HepG2 (cell line): ENCODE data around the gene IGSF21. TPM values are rescaled to one million over a fixed set of nuclear protein-coding genes. Genes with fewer than 3 reads are reported as not detected.
A peak's percentile ranks its signal among the peaks of the same experiment; 100 is the strongest.

Experiments used
- CENPT ChIP-seq: sonication (generic); formaldehyde crosslinking; IDR thresholded peaks from 2 replicates; pipeline ENCODE4 v1.8.0; 2022; ENCODE audit warnings: low read depth, mild to moderate bottlenecking, moderate library complexity, missing genetic modification reagents
- CREB1 ChIP-seq, 2 experiments: fragments of 450-650 bp in 1 of 2; IDR thresholded peaks; 2 replicates each; pipeline ENCODE4 v1.6.1; 2016 to 2017; ENCODE audit warnings: control low read depth in 1 of 2, mild to moderate bottlenecking in 1 of 2, missing compliant biosample characterization in 1 of 2, missing genetic modification characterization in 1 of 2
- DR1 ChIP-seq: sonication (generic); formaldehyde crosslinking; IDR thresholded peaks from 2 replicates; pipeline ENCODE4 v1.8.0; 2021; ENCODE audit warnings: mild to moderate bottlenecking, missing genetic modification reagents, inconsistent platforms
- FIP1L1 ChIP-seq: fragments of 200-400 bp; formaldehyde crosslinking; IDR thresholded peaks from 2 replicates; pipeline ENCODE4 v1.6.1; 2018; ENCODE audit warnings: low read depth, mild to moderate bottlenecking, low read length, moderate library complexity, borderline replicate concordance; ENCODE audit not compliant: insufficient read depth
- HNRNPK ChIP-seq: fragments of 200-400 bp; formaldehyde crosslinking; IDR thresholded peaks from 2 replicates; pipeline ENCODE4 v1.6.1; 2018; ENCODE audit warnings: low read length, low read depth, moderate library complexity, mild to moderate bottlenecking; ENCODE audit not compliant: poor library complexity, severe bottlenecking
- HOMEZ ChIP-seq: IDR thresholded peaks from 2 replicates; pipeline ENCODE4 v1.6.1; 2016; ENCODE audit warnings: low read depth
- ISX ChIP-seq: sonication (generic); formaldehyde crosslinking; conservative IDR thresholded peaks from 2 replicates; pipeline ENCODE4 v1.5.0; 2020; ENCODE audit warnings: missing genetic modification reagents
- KDM5A ChIP-seq: fragments of 200-600 bp; sonication (generic); IDR thresholded peaks from 2 replicates; pipeline ENCODE4 v1.7.0; 2018; ENCODE audit warnings: antibody characterized with exemption, mild to moderate bottlenecking, low read length, borderline replicate concordance
- MXD4 ChIP-seq: IDR thresholded peaks from 2 replicates; pipeline ENCODE4 v1.6.1; 2016; ENCODE audit warnings: mild to moderate bottlenecking, missing biosample characterization, missing genetic modification reagents
- NFATC3 ChIP-seq: sonication (generic); formaldehyde crosslinking; IDR thresholded peaks from 2 replicates; pipeline ENCODE4 v1.5.1; 2020; ENCODE audit warnings: mild to moderate bottlenecking, missing genetic modification reagents
- SP5 ChIP-seq: IDR thresholded peaks from 2 replicates; pipeline ENCODE4 v1.6.1; 2016; ENCODE audit warnings: low read depth, borderline replicate concordance
- TBX2 ChIP-seq: sonication (generic); formaldehyde crosslinking; IDR thresholded peaks from 2 replicates; pipeline ENCODE4 v1.5.0; 2020; ENCODE audit warnings: missing genetic modification reagents, mild to moderate bottlenecking, borderline replicate concordance
- TEAD2 ChIP-seq: sonication (generic); formaldehyde crosslinking; IDR thresholded peaks from 2 replicates; pipeline ENCODE4 v1.9.0; 2021; ENCODE audit warnings: missing genetic modification reagents
- THAP9 ChIP-seq: sonication (generic); formaldehyde crosslinking; IDR thresholded peaks from 2 replicates; pipeline ENCODE4; 2020; ENCODE audit warnings: missing genetic modification reagents, mild to moderate bottlenecking, borderline replicate concordance
- ZBTB1 ChIP-seq: sonication (generic); formaldehyde crosslinking; IDR thresholded peaks from 2 replicates; pipeline ENCODE4 v1.4.0; 2020; ENCODE audit warnings: missing genetic modification reagents, borderline replicate concordance
- ZBTB7B ChIP-seq: sonication (generic); formaldehyde crosslinking; IDR thresholded peaks from 2 replicates; pipeline ENCODE4 v1.4.0; 2020; ENCODE audit warnings: missing genetic modification reagents
- ZNF224 ChIP-seq: sonication (generic); formaldehyde crosslinking; IDR thresholded peaks from 2 replicates; pipeline ENCODE4 v1.5.0; 2020; ENCODE audit warnings: mild to moderate bottlenecking, missing genetic modification reagents
- ZNF274 ChIP-seq: sonication (generic); formaldehyde crosslinking; IDR thresholded peaks from 2 replicates; pipeline ENCODE4 v1.5.1; 2020; ENCODE audit warnings: mild to moderate bottlenecking, missing genetic modification reagents
- ZNF510 ChIP-seq: sonication (generic); formaldehyde crosslinking; IDR thresholded peaks from 2 replicates; pipeline ENCODE4 v1.4.0; 2020; ENCODE audit warnings: low read depth, mild to moderate bottlenecking, missing genetic modification reagents
- ZNF557 ChIP-seq: sonication (generic); formaldehyde crosslinking; IDR thresholded peaks from 2 replicates; pipeline ENCODE4 v1.4.0; 2020; ENCODE audit warnings: missing genetic modification reagents
- ZSCAN30 ChIP-seq: sonication (generic); formaldehyde crosslinking; IDR thresholded peaks from 2 replicates; pipeline ENCODE4 v1.5.0; 2020; ENCODE audit warnings: mild to moderate bottlenecking, missing genetic modification reagents
- ZXDC ChIP-seq: sonication (generic); formaldehyde crosslinking; IDR thresholded peaks from 2 replicates; pipeline ENCODE4 v1.5.0; 2020; ENCODE audit warnings: mild to moderate bottlenecking, missing genetic modification reagents
- polyA plus RNA-seq, 8 experiments: library from polyadenylated mRNA; depleted of rRNA in 3 of 8; stranded (reverse) in 7 of 8; unstranded in 1 of 8; fragments of >200 nt; fragmentation: Illumina TruSeq in 4 of 8; extraction: Trizol in 4 of 8; gene quantifications; 2 replicates each; pipeline versions ENCODE4 v1.2.1 to v1.2.3, GENCODE V29; 2011 to 2016; ENCODE audit warnings: low read depth in 4 of 8, missing spikeins in 1 of 8, mixed read lengths in 1 of 8; ENCODE audit not compliant: insufficient read depth in 1 of 8
- total RNA-seq, 5 experiments: library from RNA; depleted of rRNA; stranded (reverse); fragments of >200 nt; fragmentation: Illumina TruSeq; extraction: Trizol; gene quantifications; 2 replicates each; pipeline ENCODE4 v1.2.3, GENCODE V29; 2016; ENCODE audit warnings: low read depth in 1 of 5

IGSF21 gene
- total and polyA plus RNA-seq, 2 of the 13 experiments (the other 11 are each of a cell fraction or from before 2014, with no cell fraction given): not detected

- TF ChIP-seq DR1 (CRISPR knock-in tag) (no peak), THAP9 (no peak), MXD4 (CRISPR knock-in tag) (no peak), FIP1L1 (no peak), HOMEZ (CRISPR knock-in tag) (0 out of 2 replicates have a peak, but pooled peaks have one; percentile 21), TBX2 (CRISPR knock-in tag) (peak; percentile 17; the same call in 1 of the 2 replicates), ZXDC (no peak), ZNF510 (CRISPR knock-in tag) (no peak), ISX (CRISPR knock-in tag) (0 out of 2 replicates have a peak, but pooled peaks have one; percentile 43), HNRNPK (no peak), CREB1 (IDR thresholded peaks at IDR 0.05) (no peak), CREB1 (CRISPR knock-in tag; IDR thresholded peaks at IDR 0.05) (no peak), KDM5A (no peak), NFATC3 (CRISPR knock-in tag) (no peak), ZNF224 (0 out of 2 replicates have a peak, but pooled peaks have one; percentile 24), ZBTB7B (CRISPR knock-in tag) (no peak), SP5 (CRISPR knock-in tag) (no peak), ZNF557 (peak; percentile 78; the same call in 1 of the 2 replicates), ZSCAN30 (CRISPR knock-in tag) (no peak), ZBTB1 (CRISPR knock-in tag) (no peak), CENPT (CRISPR knock-in tag) (no peak), TEAD2 (CRISPR knock-in tag) (no peak), ZNF274 (no peak)
Measured at GRCh38 chr1:18256282-18257235, 149.0 kb downstream of the IGSF21 start (continued).
